HG02970 (cell line): ENCODE measurements around the gene GFI1.
"Not testable (repeated sequence)": the region's sequence is repeated elsewhere in the genome, so short reads cannot be mapped to it uniquely, and the experiment has no call there.

Source experiments
- ATAC-seq: cut with Tn5 transposase; IDR thresholded peaks from one replicate; pipeline ENCODE4 v1.9.1; 2021; ENCODE audit warnings: mild to moderate bottlenecking, moderate library complexity, moderate number of reproducible peaks; ENCODE audit not compliant: unreplicated experiment, low FRiP score

Gene GFI1

DNA sequence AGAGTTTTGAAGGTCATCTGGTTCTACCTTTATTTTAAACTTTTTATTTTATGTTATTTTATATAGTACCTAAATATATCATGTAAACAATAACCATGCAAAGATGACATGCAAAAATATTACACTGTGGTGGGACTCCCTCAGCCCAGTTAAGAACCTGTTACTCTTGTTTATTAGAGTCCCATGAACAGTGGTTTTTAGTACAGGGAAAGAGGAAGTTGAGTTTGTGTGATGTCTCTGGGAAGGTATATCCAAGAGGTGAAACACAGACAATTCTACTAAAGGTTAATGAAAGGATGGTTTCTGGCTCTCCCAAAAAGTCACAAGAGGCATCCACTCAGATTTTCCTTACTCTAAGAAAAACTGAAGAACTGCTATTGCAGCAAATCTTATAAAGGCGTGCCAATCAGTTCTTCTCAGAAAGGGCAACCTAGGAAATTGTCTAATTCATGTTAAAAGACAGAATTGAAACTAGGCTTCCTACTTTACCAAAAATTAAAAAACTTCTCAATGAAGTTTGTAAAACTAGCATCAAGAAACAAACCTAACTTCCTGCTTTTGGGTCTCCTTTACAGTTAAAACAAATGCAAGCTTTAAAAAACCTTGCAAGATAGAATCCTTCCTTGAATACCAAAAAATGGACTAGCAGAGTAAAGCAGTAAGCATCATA is 19.9 kb downstream of the GFI1 start:
- no peak for ATAC-seq

DNA sequence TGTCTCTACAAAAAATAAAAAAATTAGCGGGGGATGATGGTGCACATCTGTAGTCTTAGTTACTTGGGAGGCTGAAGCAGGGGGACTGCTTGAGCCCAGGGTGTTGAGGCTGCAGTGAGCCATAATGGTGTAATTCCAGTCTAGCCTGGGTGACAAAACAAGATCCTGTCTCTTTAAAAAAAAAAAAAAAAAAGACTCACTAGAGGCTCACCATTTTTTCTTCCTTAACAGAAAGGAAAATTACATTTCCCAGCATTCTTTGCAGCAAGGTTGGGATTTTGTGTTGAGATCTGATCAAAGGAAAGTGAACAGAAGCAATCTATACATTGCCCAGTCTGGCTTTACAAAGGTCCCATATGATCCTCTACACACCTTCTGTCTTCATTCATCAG is 21.5 kb downstream of the GFI1 start:
- ATAC-seq: no peak

DNA sequence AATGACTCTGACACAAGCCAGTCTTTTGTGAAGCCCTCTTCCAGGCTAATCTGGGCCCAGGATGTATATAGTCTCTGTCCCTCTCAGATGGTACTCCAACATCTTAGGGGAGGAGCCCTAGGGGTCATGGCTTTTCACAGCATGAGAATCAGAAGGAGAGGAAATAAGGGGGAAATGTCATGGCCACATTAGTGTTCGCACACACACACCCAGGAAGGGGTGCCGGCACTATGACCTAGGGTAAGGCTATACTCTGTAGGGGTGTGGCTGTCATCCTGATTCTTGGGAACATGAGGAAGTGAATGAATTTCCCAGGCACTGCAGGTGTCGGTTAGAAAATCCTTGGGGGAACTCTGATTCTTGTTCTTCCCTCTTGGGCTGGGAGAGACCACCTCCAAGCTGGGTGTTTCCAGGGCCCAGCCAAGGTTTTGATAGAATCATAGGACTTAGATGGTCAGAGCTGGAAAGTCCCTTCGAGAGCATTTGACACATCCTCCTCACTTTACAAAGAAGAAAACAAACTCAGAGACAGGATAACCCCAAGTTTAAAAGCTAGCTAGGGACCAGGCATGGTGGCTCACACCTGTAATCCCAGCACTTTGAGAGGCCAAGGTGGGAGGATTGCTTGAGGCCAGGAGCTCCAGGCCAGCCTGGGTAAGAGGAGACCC is 22.0 kb downstream of the GFI1 start:
- ATAC-seq: no peak

DNA sequence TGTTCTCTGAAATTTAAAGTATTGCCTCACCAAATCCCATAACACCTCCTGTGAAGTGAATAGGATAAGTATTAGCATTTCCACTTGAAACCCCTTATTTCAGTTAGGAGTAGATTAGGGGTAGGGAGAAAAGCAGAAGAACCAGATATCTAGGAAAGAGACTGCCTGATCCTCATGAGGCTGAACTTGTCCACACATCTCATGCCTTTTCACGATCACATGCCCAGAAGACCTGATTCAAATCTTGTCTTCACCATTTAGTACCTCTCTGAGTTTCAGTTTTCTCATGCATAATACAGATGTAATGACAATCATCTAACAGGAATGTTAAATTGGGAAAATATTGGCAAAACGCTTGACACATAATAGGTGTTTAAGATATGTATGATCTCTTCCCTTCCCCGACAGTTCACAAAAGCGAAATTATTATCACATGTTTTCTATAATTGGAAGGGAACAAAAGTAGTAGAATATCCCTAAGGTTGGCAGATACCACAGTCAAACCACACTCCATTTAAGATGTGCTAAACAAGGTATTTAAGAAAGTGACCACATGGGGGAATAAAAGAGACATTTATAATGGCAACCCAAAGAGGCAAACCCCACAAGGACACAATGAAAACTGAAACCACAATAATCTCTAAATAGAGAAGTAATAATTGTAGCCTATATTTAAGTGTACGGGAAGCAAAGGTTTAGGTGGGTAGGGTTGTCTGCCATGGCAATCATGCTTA is 25.2 kb downstream of the GFI1 start:
- ATAC-seq: no peak

GRCh38 chr1:92459871-92460320 is 26.8 kb downstream of the GFI1 start:
- no peak for ATAC-seq

- ATAC-seq: no peak
Observed at GRCh38 chr1:92458146-92458545, 28.6 kb downstream of the GFI1 start.

- ATAC-seq: no peak
Observed at GRCh38 chr1:92447976-92448375, 38.7 kb downstream of the GFI1 start.

GRCh38 chr1:92447033-92447681 is 39.6 kb downstream of the GFI1 start:
- ATAC-seq: no peak

- ATAC-seq: no peak
Observed at GRCh38 chr1:92446546-92446945, 40.2 kb downstream of the GFI1 start.

- no peak for ATAC-seq
Observed at GRCh38 chr1:92445865-92446264, 40.9 kb downstream of the GFI1 start.

- ATAC-seq: no peak
Observed at GRCh38 chr1:92444351-92444750, 42.4 kb downstream of the GFI1 start.

GRCh38 chr1:92443893-92444292 is 42.8 kb downstream of the GFI1 start:
- no peak for ATAC-seq

GRCh38 chr1:92442351-92442750 is 44.4 kb downstream of the GFI1 start:
- ATAC-seq: no peak

- no peak for ATAC-seq
Observed at GRCh38 chr1:92441697-92442342, 44.9 kb downstream of the GFI1 start.

GRCh38 chr1:92441316-92441696 is 45.4 kb downstream of the GFI1 start:
- ATAC-seq: no peak

DNA sequence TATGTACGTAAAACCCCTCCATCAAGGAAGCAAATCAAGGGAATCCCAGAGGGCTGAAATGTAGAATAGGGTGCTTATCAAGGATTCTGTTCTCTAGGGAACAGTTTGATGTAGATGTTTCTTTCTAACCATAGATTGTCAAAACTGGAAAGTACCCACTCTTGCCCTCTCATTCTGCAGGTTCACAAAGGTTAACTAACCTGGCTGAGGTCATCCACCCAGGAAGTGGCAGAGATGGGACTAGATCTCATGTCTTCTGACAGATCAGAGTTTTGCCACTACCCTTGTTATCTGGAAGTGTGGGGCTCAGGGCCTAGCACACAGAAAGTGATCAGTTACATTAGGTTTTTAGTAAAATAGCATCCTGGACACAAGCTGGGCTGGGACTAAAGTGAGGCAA is 47.4 kb downstream of the GFI1 start:
- ATAC-seq: no peak

GRCh38 chr1:92434572-92434971 is 52.2 kb downstream of the GFI1 start:
- not testable (repeated sequence) for ATAC-seq

GRCh38 chr1:92430030-92430429 is 56.7 kb downstream of the GFI1 start:
- no peak for ATAC-seq

- ATAC-seq: no peak
Observed at GRCh38 chr1:92425617-92426016, 61.1 kb downstream of the GFI1 start.
